Measurements from ENCODE around the gene MGRN1. TPM values are rescaled to one million over a fixed set of nuclear protein-coding genes. Genes with fewer than 3 reads are reported as not detected.

The MGRN1 gene
- polyA plus RNA-seq, 1 donor from 2014 or later: 35.9 TPM

DNA sequence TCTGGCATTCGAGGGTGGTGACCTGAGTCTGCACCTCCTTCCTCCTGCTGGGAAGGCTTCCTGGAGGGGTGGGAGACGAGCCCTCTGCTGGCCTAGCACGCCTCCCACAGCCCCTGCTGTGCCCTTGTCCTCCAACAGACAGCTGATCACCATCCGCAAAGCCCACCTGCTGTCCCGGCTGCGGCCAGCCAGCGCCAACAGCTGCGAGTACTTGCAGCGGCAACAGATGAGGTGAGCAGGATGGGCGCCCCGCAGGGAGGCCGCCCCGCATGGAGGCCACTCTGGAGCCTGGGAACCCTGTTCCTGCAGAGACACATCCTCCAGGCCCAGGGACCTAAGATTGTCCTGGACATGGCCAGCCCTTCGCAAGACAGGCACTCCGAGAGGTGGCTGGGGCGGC lies 31.5 kb upstream of the MGRN1 start (continued):
- TF ChIP-seq, protein P1, sequence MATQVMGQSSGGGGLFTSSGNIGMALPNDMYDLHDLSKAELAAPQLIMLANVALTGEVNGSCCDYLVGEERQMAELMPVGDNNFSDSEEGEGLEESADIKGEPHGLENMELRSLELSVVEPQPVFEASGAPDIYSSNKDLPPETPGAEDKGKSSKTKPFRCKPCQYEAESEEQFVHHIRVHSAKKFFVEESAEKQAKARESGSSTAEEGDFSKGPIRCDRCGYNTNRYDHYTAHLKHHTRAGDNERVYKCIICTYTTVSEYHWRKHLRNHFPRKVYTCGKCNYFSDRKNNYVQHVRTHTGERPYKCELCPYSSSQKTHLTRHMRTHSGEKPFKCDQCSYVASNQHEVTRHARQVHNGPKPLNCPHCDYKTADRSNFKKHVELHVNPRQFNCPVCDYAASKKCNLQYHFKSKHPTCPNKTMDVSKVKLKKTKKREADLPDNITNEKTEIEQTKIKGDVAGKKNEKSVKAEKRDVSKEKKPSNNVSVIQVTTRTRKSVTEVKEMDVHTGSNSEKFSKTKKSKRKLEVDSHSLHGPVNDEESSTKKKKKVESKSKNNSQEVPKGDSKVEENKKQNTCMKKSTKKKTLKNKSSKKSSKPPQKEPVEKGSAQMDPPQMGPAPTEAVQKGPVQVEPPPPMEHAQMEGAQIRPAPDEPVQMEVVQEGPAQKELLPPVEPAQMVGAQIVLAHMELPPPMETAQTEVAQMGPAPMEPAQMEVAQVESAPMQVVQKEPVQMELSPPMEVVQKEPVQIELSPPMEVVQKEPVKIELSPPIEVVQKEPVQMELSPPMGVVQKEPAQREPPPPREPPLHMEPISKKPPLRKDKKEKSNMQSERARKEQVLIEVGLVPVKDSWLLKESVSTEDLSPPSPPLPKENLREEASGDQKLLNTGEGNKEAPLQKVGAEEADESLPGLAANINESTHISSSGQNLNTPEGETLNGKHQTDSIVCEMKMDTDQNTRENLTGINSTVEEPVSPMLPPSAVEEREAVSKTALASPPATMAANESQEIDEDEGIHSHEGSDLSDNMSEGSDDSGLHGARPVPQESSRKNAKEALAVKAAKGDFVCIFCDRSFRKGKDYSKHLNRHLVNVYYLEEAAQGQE (IDR thresholded peaks at IDR 0.05; ENCODE audit: borderline replicate concordance): no peak
- TF ChIP-seq SMC3 (conservative IDR thresholded peaks at IDR 0.05; ENCODE audit: poor library complexity) (no peak), EZH2 (IDR thresholded peaks at IDR 0.05; ENCODE audit: borderline replicate concordance, insufficient read depth, low read length, poor library complexity, severe bottlenecking) (no peak)

DNA sequence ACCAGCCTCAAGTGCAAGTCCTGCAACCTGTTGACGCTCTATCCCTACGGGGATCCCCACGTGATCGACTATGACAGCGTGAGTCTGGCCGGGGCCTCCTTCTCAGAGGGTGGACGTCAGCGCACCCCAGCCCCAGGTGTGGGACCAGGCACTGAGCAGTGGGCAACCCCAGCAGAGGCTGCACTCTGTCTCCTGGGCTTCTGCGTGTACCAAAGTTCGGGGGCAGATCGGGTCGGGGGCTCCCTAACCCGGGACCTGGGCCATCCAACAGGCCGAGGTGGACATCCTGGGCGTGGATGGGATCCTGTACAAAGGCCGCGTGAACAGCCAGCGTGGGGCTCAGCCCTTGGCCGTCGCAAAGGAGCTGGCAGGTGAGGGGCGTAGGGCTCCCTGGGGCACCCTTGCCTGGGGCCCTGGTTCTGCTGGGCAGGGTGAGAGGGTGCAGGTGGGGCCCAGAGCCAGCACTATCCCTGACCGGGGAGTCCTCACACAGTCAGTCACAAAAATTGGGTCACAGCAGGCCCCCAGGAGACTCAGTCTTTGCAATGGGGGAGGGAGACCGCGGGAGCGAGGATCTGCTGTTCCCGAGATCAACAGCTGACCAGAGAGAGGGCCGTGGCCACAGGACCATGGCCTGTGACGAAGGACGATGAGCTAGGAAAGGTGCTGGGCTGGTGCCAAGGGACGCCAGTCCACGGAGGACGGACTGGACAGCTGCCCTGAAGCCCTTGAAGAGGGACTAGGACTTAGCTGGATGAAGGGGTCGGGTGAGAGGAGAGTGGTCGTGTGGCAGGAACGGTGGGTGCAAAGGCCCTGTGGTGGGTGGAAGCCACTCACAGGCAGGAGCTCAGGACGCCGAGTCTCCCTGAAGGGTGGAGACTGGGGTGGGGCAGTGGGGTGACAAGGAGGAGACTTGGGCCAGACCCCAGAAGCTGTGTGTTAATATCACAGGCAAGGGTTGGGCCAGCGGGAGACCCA lies 29.9 kb upstream of the MGRN1 start:
- Histone ChIP-seq H3F3A (ENCODE audit: insufficient read depth, low read length, poor library complexity, severe bottlenecking) (no peaks in the 10 kb centered on the region), H2AFZ (ENCODE audit: low read depth, low read length) (no peak overlapping the region), H3K27me3 (ENCODE audit: insufficient read depth, low read depth, low read length) (no peaks in the 10 kb centered on the region), H3K27ac (ENCODE audit: low read length) (no peak overlapping the region), H3K9me3 (ENCODE audit: low read length) (no peaks in the 10 kb centered on the region), H3K9me2 (ENCODE audit: insufficient read depth, low read length) (no peaks in the 10 kb centered on the region), H3K9ac (ENCODE audit: low read length) (no peak overlapping the region), H3K79me2 (replicated peaks; ENCODE audit: insufficient read depth, low read length) (no peaks in the 10 kb centered on the region), H3K4me3 (ENCODE audit: low read length) (no peak overlapping the region), H3K4me2 (ENCODE audit: low read length) (no peak overlapping the region), H4K20me1 (ENCODE audit: insufficient read depth) (no peaks in the 10 kb centered on the region), H3K36me3 (ENCODE audit: insufficient read depth, low read length) (no peaks in the 10 kb centered on the region)
- TF ChIP-seq EP300 (conservative IDR thresholded peaks at IDR 0.05; ENCODE audit: poor library complexity, severe bottlenecking): no peak
- TF ChIP-seq TAF1 (IDR thresholded peaks at IDR 0.05; ENCODE audit: low read depth): no peak
- TF ChIP-seq RAD21 (conservative IDR thresholded peaks at IDR 0.05): no peak
- no peak for TF ChIP-seq POLR2AphosphoS5 (IDR thresholded peaks at IDR 0.05)
- no peak for TF ChIP-seq EZH2 (IDR thresholded peaks at IDR 0.05; ENCODE audit: borderline replicate concordance, insufficient read depth, low read length, poor library complexity, severe bottlenecking)
- TF ChIP-seq, protein P2, sequence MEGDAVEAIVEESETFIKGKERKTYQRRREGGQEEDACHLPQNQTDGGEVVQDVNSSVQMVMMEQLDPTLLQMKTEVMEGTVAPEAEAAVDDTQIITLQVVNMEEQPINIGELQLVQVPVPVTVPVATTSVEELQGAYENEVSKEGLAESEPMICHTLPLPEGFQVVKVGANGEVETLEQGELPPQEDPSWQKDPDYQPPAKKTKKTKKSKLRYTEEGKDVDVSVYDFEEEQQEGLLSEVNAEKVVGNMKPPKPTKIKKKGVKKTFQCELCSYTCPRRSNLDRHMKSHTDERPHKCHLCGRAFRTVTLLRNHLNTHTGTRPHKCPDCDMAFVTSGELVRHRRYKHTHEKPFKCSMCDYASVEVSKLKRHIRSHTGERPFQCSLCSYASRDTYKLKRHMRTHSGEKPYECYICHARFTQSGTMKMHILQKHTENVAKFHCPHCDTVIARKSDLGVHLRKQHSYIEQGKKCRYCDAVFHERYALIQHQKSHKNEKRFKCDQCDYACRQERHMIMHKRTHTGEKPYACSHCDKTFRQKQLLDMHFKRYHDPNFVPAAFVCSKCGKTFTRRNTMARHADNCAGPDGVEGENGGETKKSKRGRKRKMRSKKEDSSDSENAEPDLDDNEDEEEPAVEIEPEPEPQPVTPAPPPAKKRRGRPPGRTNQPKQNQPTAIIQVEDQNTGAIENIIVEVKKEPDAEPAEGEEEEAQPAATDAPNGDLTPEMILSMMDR (IDR thresholded peaks at IDR 0.05; ENCODE audit: poor library complexity, severe bottlenecking): no peak
- TF ChIP-seq SMC3 (conservative IDR thresholded peaks at IDR 0.05; ENCODE audit: poor library complexity): no peak
- TF ChIP-seq MXI1 (conservative IDR thresholded peaks at IDR 0.05; ENCODE audit: poor library complexity, severe bottlenecking): no peak
- TF ChIP-seq, protein P1 (IDR thresholded peaks at IDR 0.05; ENCODE audit: borderline replicate concordance): no peak

Measured in neural cell (in vitro differentiated cells).